HG03108 (cell line): ENCODE measurements around the gene HMX2.

ENCODE experiments used
- ATAC-seq: cut with Tn5 transposase; IDR thresholded peaks from one replicate; pipeline ENCODE4 v1.9.1; 2021; ENCODE audit warnings: moderate library complexity; ENCODE audit not compliant: unreplicated experiment

The HMX2 gene

GRCh38 chr10:123136806-123137642 lies 10.9 kb upstream of the HMX2 start:
- no peak for ATAC-seq

DNA sequence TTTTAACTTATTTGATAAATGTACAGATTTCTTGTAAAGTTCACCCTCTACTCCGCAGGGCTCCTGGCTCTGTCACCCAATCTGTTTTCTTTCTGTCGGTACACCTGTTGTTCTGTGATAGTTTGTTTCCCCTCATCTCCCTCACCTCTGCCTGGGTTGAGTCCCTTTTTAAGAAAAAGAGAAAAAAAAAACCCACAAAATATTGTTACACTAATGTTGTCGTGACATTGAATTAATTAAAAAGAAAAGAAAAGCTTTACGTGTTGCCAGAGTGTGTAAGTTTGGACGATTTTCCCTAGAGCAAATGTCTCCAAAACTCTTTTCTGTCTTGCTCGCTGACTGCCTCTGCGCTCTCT lies 8.8 kb upstream of the HMX2 start:
- no peak for ATAC-seq

- ATAC-seq: no peak
These were observed 8.3 kb upstream of the HMX2 start for GRCh38 chr10:123139521-123140163.

- no peak for ATAC-seq
These were observed 7.6 kb upstream of the HMX2 start for GRCh38 chr10:123140164-123140982.

- ATAC-seq: no peak
These were observed 6.9 kb upstream of the HMX2 start for GRCh38 chr10:123140983-123141390.

DNA sequence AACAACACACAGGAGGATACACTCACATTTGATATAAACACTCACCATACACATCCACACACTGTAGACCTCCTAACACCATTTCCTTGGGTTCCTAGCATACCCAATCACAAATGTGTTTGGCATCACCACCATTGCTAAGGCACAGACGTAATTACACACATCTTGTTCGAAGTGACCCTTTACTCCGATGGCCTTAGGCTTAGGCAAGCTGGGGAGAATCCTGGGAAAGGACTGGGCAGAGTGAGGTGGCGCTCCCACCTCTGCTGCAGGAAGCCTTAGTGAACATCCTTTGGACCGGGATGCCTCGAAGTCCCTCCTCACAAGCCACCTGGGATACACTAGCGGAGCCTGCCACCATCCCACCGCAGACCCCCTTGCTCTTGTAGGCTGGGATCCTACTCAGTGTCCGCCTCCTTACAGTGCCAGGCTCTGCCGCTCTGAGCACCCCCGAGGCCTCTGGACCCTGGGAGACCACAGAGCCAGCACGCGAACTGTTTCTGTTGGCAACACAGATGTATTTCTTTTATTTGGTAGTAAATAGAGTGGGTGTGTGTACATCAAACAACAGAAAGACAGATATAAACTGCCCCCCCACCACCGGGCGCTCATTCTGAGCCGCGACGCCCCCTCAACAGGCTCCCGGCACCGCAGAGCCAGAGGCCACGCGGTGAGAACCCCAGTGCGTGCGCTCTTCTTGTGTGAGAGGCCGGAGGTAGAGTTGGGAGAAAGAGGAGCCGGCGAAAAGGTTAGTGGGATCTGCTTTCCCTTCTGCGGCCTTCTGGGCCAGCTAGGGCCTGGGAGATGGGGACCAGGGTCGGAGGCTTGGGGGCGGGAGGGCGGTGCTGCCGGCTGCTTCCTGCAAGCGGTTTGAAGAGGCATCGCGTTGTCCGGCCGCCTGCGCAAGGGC lies 5.9 kb upstream of the HMX2 start:
- no peak for ATAC-seq

DNA sequence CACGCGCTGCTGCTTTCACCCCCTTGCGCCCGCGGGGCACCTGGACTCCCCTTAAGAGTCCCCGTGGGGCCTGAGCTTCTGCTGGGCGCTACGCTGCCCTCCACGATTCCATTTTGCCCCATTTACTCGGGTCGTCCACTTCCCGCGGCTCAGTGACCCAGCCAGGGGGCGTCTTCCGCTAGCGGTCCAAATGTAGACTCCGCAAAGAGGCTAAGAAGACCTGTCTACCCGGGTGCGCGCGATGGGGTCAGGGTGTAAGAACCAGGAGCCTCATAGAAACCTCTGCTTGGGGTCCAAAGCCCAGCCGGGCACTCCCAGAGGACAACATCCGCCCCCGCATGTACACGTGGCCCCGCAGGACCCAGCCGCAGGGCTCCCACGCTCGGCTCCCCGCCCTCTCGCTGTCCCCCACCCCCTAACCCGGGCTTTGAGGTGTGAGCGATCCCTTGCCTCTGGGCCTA lies 5.2 kb upstream of the HMX2 start:
- ATAC-seq: no peak

- no peak for ATAC-seq
These were observed 4.6 kb upstream of the HMX2 start for GRCh38 chr10:123143162-123143824.

GRCh38 chr10:123143825-123144168 lies 4.1 kb upstream of the HMX2 start:
- ATAC-seq: no peak

- no peak for ATAC-seq
These were observed 3.0 kb upstream of the HMX2 start for GRCh38 chr10:123144697-123145541.

DNA sequence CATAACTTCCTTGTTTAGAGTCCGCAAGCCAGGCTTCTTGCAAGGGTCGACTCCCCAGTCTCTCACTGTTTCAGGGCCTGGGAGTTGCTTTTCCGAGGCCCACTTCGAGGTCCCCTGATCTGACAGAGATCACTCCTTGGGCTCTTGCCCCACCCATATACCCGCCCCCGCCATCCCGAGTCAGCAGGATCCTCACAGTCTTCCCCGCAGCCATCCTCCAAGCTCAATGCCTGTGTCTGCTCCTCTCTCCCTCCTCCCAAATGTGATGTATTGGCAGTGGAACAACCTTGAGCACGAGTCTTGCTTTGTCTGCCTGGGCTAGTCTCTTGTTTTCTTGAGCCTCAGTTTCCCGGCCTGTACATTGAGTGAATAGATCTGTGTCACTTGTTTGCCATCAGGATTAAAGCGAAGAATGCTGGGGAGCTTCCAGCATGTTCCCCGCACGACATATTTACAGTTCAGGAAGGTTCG lies 2.4 kb upstream of the HMX2 start:
- ATAC-seq: no peak

DNA sequence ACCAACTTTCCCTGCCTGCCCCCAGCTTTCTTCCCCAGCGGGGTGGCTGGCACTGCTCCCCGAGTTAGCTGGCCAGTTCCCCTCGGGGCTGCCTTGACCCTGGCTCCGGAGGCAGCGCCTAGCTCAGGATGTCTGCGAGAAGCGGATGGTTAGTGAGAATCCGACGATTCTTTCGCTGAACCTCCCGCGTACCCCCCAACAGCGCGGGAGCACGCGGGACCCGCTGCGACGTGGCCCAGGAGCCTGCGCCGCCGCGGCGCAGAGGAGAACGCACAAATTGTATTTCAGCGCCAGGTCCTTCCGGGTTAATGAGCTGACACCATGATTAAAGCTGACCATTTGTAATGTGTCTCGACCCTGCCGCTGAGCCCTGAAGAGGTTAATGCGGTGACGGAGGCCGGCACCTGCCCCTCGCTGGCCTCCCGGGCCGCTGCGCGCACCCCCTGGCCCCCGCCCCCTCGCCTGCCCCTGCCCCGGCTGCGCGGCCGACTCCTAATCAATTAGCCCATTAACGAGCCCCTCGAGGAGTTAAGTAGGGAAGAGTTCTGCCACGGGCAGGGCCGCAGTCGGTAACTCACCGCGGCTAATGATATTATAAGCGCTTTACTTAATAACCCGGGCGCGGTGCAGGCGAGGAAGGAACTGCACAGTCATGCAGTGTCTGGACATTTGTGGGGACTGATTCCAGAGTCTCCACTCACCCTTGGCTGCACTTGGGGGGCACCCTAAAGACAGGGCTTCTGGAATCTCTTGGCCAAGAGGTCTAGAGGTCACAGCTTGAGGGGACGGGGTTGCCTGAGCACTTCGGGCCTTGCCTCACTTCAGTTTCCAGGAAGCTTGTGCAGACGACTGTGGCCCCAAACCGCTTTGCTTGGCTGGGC lies 1.7 kb upstream of the HMX2 start:
- ATAC-seq: no peak

DNA sequence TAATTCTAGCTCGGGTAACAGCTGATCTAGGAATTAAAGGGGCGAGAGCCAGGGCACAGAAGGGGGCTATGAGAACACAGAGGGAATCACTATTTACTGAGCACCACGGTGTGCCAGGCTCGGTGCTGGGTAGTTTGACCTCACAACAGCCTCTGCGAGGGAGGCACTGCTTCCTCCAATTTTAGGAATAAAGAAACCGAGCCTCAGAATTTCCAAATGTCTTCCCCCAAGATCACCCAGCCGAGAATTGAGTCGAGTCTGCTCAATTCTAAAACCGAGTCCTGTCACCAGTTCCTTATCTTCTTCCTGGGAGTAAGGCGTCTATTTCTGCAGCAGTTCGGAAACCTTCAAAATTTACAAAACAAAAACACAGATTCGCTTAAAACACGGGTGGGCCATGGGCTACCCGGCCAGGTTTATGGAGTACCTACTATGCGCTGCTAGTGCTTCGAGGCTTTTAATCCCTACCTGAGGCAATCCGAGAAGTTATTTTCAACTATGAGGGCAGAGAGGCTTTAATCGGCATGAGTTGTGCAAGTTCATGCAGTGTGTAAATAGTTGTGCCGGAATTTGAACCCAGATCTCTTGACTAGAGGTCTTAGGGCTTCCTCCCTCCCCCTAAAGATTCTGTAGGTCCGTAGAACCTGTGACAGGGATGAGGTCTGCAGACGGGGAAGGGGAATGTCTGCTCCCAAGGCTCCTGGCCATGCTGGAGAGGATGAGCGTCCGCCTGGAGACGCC lies 872 bp upstream of the HMX2 start:
- no peak for ATAC-seq

DNA sequence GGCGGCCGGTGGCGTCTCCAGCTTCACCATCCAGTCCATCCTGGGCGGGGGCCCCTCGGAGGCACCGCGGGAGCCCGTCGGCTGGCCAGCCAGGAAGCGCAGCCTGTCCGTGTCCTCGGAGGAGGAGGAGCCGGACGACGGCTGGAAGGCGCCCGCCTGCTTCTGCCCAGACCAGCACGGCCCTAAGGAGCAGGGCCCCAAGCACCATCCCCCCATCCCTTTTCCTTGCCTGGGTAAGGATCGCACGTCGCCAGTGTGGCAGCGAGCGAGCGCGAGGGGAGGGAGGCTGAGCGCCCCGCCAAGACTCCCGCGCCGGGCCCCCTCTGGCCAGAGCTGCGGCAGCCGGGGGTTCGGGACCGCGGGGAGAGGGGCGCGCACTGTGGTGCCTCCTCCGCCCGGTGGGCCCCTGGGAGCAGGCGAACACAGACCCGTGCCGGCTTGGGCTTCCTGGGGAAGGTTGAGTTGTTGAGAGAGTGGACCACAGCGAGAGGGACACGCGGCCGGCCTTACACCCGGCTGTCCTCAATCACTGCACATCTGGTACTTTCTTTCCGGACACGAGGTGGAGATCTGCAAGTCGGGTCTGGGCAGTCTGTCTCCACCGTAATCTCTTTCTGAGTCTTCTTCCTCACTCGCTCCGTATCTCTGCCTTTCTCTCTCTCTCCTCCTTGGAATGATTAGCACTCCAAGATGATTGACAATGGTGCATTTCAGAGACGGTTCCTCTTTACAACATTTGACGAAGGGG lies 652 bp downstream of the HMX2 start:
- no peak for ATAC-seq

DNA sequence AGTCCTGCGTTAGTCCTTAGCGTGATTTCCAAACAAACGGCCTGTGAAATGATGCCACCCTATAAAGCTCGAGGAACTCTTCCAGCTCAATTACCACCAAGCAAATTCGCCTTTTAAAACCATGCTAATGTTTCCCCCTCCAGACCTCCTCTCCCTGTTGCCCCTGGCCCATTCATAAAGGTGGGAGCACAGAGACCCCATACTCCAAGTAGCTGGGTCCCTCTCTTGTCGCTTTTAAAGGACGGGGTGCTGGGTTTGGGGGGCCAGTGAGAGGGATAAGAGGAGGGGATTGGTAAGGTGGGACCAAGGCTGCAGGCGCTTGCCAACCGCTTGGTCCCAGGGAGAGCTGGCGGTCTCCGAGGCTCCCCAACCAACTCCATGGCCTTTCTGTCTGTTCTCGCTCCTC lies 1.2 kb downstream of the HMX2 start:
- ATAC-seq: no peak

GRCh38 chr10:123149568-123150270 lies 1.8 kb downstream of the HMX2 start:
- ATAC-seq: no peak
